Measurements from ENCODE around the gene EFS. TPM values are rescaled to one million over a fixed set of nuclear protein-coding genes. Genes with fewer than 3 reads are reported as not detected.

Gene EFS
- total and polyA plus RNA-seq, 2 of the 8 experiments (the other 6 are each of a cell fraction or from before 2014, with no cell fraction given): 27.8 to 28.6 TPM

DNA sequence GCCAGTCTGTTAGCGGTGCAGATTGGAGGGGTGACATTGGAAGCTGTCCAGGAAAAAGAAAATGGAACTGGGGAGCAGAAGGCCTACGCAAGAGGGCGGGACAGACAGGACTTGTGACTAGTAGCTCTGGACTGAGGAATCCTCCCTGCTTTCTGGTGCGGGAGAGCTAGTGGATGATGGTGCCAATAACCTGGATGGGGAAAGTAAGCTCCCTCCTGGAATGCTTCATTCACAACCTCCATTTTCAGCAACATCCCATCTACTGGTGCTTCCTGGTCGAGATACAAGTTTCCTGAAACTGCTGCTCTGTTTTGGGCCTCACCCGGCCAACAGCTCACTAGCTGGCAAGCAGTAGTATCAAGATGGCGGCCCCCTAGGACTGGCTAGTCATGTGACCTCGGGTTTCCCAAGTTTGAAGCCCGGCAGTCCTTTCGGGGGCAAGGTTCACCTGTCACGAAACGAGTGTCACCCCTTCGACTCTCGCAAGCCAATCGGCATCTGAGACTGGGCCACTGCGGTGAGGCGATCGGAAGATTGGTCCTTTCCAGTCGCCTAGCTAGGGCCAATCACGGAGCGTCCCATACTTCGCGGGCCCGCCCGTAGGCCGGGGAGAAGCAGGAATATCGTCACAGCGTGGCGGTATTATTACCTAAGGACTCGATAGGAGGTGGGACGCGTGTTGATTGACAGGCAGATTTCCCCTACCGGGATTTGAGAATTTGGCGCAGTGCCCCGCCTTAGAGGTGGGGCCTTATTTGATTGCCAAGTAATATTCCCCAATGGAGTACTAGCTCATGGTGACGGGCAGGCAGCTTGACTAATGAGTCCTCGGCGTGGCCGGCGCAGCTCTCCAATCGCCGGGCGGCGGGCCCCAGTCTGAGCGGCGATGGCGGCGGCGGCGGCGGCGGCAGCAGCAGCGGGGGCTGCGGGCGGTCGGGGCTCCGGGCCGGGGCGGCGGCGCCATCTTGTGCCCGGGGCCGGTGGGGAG lies 44.1 kb downstream of the EFS start, which contains the start of gene PABPN1 (continued):
- TF ChIP-seq SP1 (IDR thresholded peaks at IDR 0.05; ENCODE audit: low read depth, low read length): peak; percentile 99
- TF ChIP-seq, protein P1, sequence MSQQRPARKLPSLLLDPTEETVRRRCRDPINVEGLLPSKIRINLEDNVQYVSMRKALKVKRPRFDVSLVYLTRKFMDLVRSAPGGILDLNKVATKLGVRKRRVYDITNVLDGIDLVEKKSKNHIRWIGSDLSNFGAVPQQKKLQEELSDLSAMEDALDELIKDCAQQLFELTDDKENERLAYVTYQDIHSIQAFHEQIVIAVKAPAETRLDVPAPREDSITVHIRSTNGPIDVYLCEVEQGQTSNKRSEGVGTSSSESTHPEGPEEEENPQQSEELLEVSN (IDR thresholded peaks at IDR 0.05): peak; percentile 45; the same call in 1 of the 2 replicates
- no peak for TF ChIP-seq RFX5 (IDR thresholded peaks at IDR 0.05; ENCODE audit: borderline replicate concordance, low read depth, low read length)
- TF ChIP-seq CEBPB (IDR thresholded peaks at IDR 0.05; ENCODE audit: low read depth, low read length): 0 out of 2 replicates have a peak, but pooled peaks have one; percentile 34
- no peak for TF ChIP-seq GTF2F1 (IDR thresholded peaks at IDR 0.05; ENCODE audit: borderline replicate concordance, low read depth, low read length)
- 0 out of 2 replicates have a peak, but pooled peaks have one; percentile 47 for TF ChIP-seq ATF2 (IDR thresholded peaks at IDR 0.05; ENCODE audit: low read length)
- TF ChIP-seq EP300 (IDR thresholded peaks at IDR 0.05; ENCODE audit: borderline replicate concordance in 1 of 2, low read depth in 2 of 2, low read length in 2 of 2): no peak
- no peak for TF ChIP-seq HDAC6 (IDR thresholded peaks at IDR 0.05; ENCODE audit: low read depth, low read length)
- TF ChIP-seq POLR2A (IDR thresholded peaks at IDR 0.05; ENCODE audit: control extremely low read depth in 1 of 2, low read depth in 2 of 2, low read length in 2 of 2): peak; percentile 81 to 94
- TF ChIP-seq SP2 (IDR thresholded peaks at IDR 0.05; ENCODE audit: low read length): peak; percentile 93
- TF ChIP-seq TBP (IDR thresholded peaks at IDR 0.05; ENCODE audit: low read depth, low read length): peak; percentile 45
- TF ChIP-seq YY1 (IDR thresholded peaks at IDR 0.05; ENCODE audit: low read depth, low read length): peak; percentile 97
- no peak for TF ChIP-seq FOSL1 (IDR thresholded peaks at IDR 0.05; ENCODE audit: insufficient read depth, low read depth, low read length)
- peak; percentile 17 for TF ChIP-seq SAP30 (IDR thresholded peaks at IDR 0.05; ENCODE audit: insufficient read depth, insufficient replicate concordance, low read length)
- TF ChIP-seq BACH1 (IDR thresholded peaks at IDR 0.05; ENCODE audit: low read length): peak; percentile 72
- no peak for TF ChIP-seq EZH2 (IDR thresholded peaks at IDR 0.05; ENCODE audit: low read depth, low read length, severe bottlenecking)
- TF ChIP-seq CREB1 (IDR thresholded peaks at IDR 0.05): peak; percentile 93
- TF ChIP-seq TAF1 (IDR thresholded peaks at IDR 0.05; ENCODE audit: low read depth, low read length): peak; percentile 71
- peak; percentile 94 for TF ChIP-seq CHD2 (IDR thresholded peaks at IDR 0.05; ENCODE audit: low read length)
